Uterus (tissue), 4 donors: ENCODE measurements around the gene MUC22. TPM values are rescaled to one million over a fixed set of nuclear protein-coding genes. Genes with fewer than 3 reads are reported as not detected.
A peak's percentile ranks its signal among the peaks of the same experiment; 100 is the strongest.
"Not testable (repeated sequence)": the region's sequence is repeated elsewhere in the genome, so short reads cannot be mapped to it uniquely, and the experiment has no call there.

Experiments
- DNase-seq, 2 donors: peaks; one replicate each; pipeline ENCODE4 v3.0.0-alpha.2; 2019 to 2020
- H3K27ac ChIP-seq, 2 donors: fragments of 200-600 bp; sonication (generic); 1 replicate in 1 of 2; 2 replicates in 1 of 2; pipeline ENCODE4 v1.5.1; 2016 to 2018
- H3K27me3 ChIP-seq, 2 donors: fragments of 200-600 bp; sonication (generic); one replicate each; pipeline ENCODE4 v1.5.1; 2018 to 2019; ENCODE audit warnings: control low read depth in 1 of 2
- H3K36me3 ChIP-seq, 2 donors: fragments of 200-600 bp; sonication (generic); one replicate each; pipeline ENCODE4 v1.5.1; 2019; ENCODE audit warnings: control low read depth in 1 of 2
- H3K4me1 ChIP-seq, 2 donors: fragments of 200-600 bp; sonication (generic); one replicate each; pipeline ENCODE4 v1.5.1; 2018 to 2019; ENCODE audit warnings: control low read depth in 1 of 2
- H3K4me3 ChIP-seq, 2 donors: fragments of 200-600 bp; sonication (generic); 1 replicate in 1 of 2; 2 replicates in 1 of 2; pipeline ENCODE4 v1.5.1; 2018 to 2019; ENCODE audit warnings: mild to moderate bottlenecking in 1 of 2
- H3K9me3 ChIP-seq, 2 donors: fragments of 200-600 bp; sonication (generic); one replicate each; pipeline ENCODE4 v1.5.1; 2019; ENCODE audit warnings: control low read depth in 1 of 2
- CTCF ChIP-seq, 4 experiments: fragments of 200-600 bp in 2 of 4; fragments of 450-650 bp in 2 of 4; sonication (generic) in 2 of 4; IDR thresholded peaks; one replicate each; pipeline ENCODE4 v1.5.1; 2016 to 2019; ENCODE audit warnings: antibody characterized with exemption in 4 of 4, mild to moderate bottlenecking in 2 of 4, moderate library complexity in 1 of 4
- POLR2A ChIP-seq, 2 donors: fragments of 450-650 bp; IDR thresholded peaks; one replicate each; pipeline ENCODE4 v1.6.1; 2016; ENCODE audit warnings: antibody characterized with exemption in 2 of 2, mild to moderate bottlenecking in 1 of 2, moderate library complexity in 1 of 2
- intact Hi-C: fragments of 100-400 bp; cut with DNase I; formaldehyde crosslinking; loops from one replicate; pipeline ENCODE4 v1.15.1; 2023; ENCODE audit warnings: low total_unique reads
- total RNA-seq, 4 donors: library from RNA; depleted of rRNA in 3 of 4; stranded (reverse); fragments of >200 nt in 3 of 4; gene quantifications; one replicate each; pipeline versions ENCODE4 v1.1.0 to v1.2.4, GENCODE V29; 2014 to 2023
- donor health status: DM: yes; HTN: yes; CAD: no.

Gene MUC22
- total RNA-seq, 4 donors from 2014 or later: not detected

- Histone ChIP-seq H3K27ac (no peak overlapping the region), H3K4me1 (no peaks in the 10 kb centered on the region), H3K27me3 (no peaks in the 10 kb centered on the region), H3K4me3 (no peak overlapping the region), H3K36me3 (no peaks in the 10 kb centered on the region), H3K9me3 (no peaks in the 10 kb centered on the region)
- no peak for DNase-seq
- intact Hi-C loops: no loop called here
- TF ChIP-seq CTCF (IDR thresholded peaks at IDR 0.05) (no peak), POLR2A (IDR thresholded peaks at IDR 0.05) (no peak)
These were observed 49.9 kb downstream of the MUC22 start for GRCh38 chr6:31060145-31060544.

- intact Hi-C loops: no loop called here
- no peak for DNase-seq
- Histone ChIP-seq H3K27me3 (no peaks in the 10 kb centered on the region), H3K4me1 (no peaks in the 10 kb centered on the region), H3K4me3 (no peak overlapping the region), H3K36me3 (no peaks in the 10 kb centered on the region), H3K27ac (no peak overlapping the region), H3K9me3 (no peaks in the 10 kb centered on the region)
- TF ChIP-seq CTCF (IDR thresholded peaks at IDR 0.05): no peak
- no peak for TF ChIP-seq POLR2A (IDR thresholded peaks at IDR 0.05)
These were observed 53.7 kb downstream of the MUC22 start for GRCh38 chr6:31063906-31064435.

GRCh38 chr6:31065556-31065955 is 55.3 kb downstream of the MUC22 start:
- no peak for TF ChIP-seq CTCF (IDR thresholded peaks at IDR 0.05)
- TF ChIP-seq POLR2A (IDR thresholded peaks at IDR 0.05): no peak
- H3K4me3 ChIP-seq: no peak overlapping the region
- H3K27me3 ChIP-seq: no peaks in the 10 kb centered on the region
- H3K9me3 ChIP-seq: no peaks in the 10 kb centered on the region
- H3K36me3 ChIP-seq: no peaks in the 10 kb centered on the region
- no peaks in the 10 kb centered on the region for H3K4me1 ChIP-seq
- no peak for DNase-seq
- intact Hi-C loops: no loop called here
- no peak overlapping the region for H3K27ac ChIP-seq

- H3K27ac ChIP-seq, H3K36me3 ChIP-seq, H3K4me3 ChIP-seq, H3K9me3 ChIP-seq, H3K27me3 ChIP-seq, DNase-seq, H3K4me1 ChIP-seq, intact Hi-C loops: not testable (repeated sequence)
These were observed 56.8 kb downstream of the MUC22 start for GRCh38 chr6:31067028-31067427.

GRCh38 chr6:31067891-31068668 is 57.8 kb downstream of the MUC22 start:
- H3K27me3 ChIP-seq, H3K4me1 ChIP-seq, H3K27ac ChIP-seq, H3K36me3 ChIP-seq, intact Hi-C loops, DNase-seq, H3K4me3 ChIP-seq, H3K9me3 ChIP-seq: not testable (repeated sequence)

- peak; percentile 63 to 75 for DNase-seq
- Histone ChIP-seq H3K9me3 (no peaks in the 10 kb centered on the region), H3K27me3 (no peaks in the 10 kb centered on the region), H3K4me1 (no peaks in the 10 kb centered on the region), H3K36me3 (no peaks in the 10 kb centered on the region), H3K4me3 (no peak overlapping the region), H3K27ac (no peak overlapping the region)
- TF ChIP-seq CTCF (IDR thresholded peaks at IDR 0.05) (peak; percentile 60 to 69 (median 65)), POLR2A (IDR thresholded peaks at IDR 0.05) (no peak)
- intact Hi-C loops: no loop called here
These were observed 58.5 kb downstream of the MUC22 start for GRCh38 chr6:31068669-31069340.
